Brain microvascular endothelial cell (primary cell): Measurements from ENCODE around the gene TET2.

Experiments
- DNase-seq: peaks from one replicate; pipeline ENCODE4 v3.0.0-alpha.2; 2020
- H3K27ac ChIP-seq: fragments of 250-450 bp; sonication (Bioruptor Pico); 2 replicates; pipeline ENCODE4 v1.5.1; 2020; ENCODE audit warnings: mild to moderate bottlenecking, moderate library complexity
- H3K27me3 ChIP-seq: fragments of 250-450 bp; sonication (Bioruptor Pico); replicated peaks from 2 replicates; pipeline ENCODE4 v1.5.1; 2020; ENCODE audit warnings: mild to moderate bottlenecking
- H3K36me3 ChIP-seq: fragments of 250-450 bp; sonication (Bioruptor Pico); replicated peaks from 2 replicates; pipeline ENCODE4 v1.5.1; 2020; ENCODE audit warnings: mild to moderate bottlenecking
- H3K4me3 ChIP-seq: 2 replicates; pipeline ENCODE4 v1.5.1; 2011; ENCODE audit warnings: low read depth, mild to moderate bottlenecking, control low read depth, low read length, moderate library complexity
- in situ Hi-C: cut with HindIII; loops from 2 replicates; pipeline ENCODE4 v1.10.0; 2017; ENCODE audit warnings: low sequenced_read_pairs, low pct_ligation_motif_present
- TF ChIP-seq, protein P1 (sequence below): IDR thresholded peaks from 2 replicates; pipeline ENCODE4 v1.5.1; 2011; ENCODE audit warnings: low read depth, mild to moderate bottlenecking, moderate library complexity, low read length, control low read depth, inconsistent platforms; ENCODE audit errors: missing control alignments

The TET2 gene

DNA sequence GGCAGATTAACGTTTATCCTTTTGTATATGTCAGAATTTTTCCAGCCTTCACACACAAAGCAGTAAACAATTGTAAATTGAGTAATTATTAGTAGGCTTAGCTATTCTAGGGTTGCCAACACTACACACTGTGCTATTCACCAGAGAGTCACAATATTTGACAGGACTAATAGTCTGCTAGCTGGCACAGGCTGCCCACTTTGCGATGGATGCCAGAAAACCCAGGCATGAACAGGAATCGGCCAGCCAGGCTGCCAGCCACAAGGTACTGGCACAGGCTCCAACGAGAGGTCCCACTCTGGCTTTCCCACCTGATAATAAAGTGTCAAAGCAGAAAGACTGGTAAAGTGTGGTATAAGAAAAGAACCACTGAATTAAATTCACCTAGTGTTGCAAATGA is 94.8 kb downstream of the TET2 start:
- Histone ChIP-seq H3K36me3 (peaks cover 3% of the 10 kb centered on the region), H3K27me3 (no peaks in the 10 kb centered on the region), H3K4me3 (no peak overlapping the region), H3K27ac (no peak overlapping the region)
- TF ChIP-seq, protein P1, sequence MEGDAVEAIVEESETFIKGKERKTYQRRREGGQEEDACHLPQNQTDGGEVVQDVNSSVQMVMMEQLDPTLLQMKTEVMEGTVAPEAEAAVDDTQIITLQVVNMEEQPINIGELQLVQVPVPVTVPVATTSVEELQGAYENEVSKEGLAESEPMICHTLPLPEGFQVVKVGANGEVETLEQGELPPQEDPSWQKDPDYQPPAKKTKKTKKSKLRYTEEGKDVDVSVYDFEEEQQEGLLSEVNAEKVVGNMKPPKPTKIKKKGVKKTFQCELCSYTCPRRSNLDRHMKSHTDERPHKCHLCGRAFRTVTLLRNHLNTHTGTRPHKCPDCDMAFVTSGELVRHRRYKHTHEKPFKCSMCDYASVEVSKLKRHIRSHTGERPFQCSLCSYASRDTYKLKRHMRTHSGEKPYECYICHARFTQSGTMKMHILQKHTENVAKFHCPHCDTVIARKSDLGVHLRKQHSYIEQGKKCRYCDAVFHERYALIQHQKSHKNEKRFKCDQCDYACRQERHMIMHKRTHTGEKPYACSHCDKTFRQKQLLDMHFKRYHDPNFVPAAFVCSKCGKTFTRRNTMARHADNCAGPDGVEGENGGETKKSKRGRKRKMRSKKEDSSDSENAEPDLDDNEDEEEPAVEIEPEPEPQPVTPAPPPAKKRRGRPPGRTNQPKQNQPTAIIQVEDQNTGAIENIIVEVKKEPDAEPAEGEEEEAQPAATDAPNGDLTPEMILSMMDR: no peak
- no peak for DNase-seq
- in situ Hi-C loops: no loop called here

GRCh38 chr4:105243446-105243845 is 96.8 kb downstream of the TET2 start:
- Histone ChIP-seq H3K27me3 (no peaks in the 10 kb centered on the region), H3K4me3 (no peak overlapping the region), H3K36me3 (no peaks in the 10 kb centered on the region), H3K27ac (no peak overlapping the region)
- in situ Hi-C loops: no loop called here
- no peak for DNase-seq
- TF ChIP-seq, protein P1: no peak

DNA sequence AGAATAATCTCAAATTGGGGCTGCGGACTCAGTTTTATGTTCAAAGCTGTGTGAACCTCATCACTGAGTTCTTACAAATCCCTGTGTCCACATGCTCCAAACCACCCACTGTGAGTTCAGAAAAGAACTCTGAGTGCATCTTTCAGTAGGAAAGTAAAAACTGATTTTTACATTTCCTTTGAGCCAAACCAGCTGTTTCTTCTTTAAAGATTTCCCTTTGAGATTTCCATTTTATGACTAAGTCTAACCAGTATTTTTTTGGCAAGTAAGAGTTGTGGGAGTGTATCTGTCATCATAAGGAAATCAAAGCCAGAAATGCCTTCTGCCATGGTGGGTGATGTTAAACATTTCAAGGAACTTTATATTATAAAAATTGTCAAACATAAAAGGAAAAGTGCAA is 100.0 kb downstream of the TET2 start:
- Histone ChIP-seq H3K27ac (no peak overlapping the region), H3K4me3 (no peak overlapping the region), H3K36me3 (no peaks in the 10 kb centered on the region), H3K27me3 (no peaks in the 10 kb centered on the region)
- no peak for DNase-seq
- TF ChIP-seq, protein P1: no peak
- in situ Hi-C loops: no loop called here

- no peaks in the 10 kb centered on the region for H3K27me3 ChIP-seq
- no peak overlapping the region for H3K4me3 ChIP-seq
- no peak for DNase-seq
- no peak overlapping the region for H3K27ac ChIP-seq
- H3K36me3 ChIP-seq: no peaks in the 10 kb centered on the region
- TF ChIP-seq, protein P1: no peak
- in situ Hi-C loops: no loop called here
Measured at GRCh38 chr4:105248613-105249012, 101.9 kb downstream of the TET2 start.

DNA sequence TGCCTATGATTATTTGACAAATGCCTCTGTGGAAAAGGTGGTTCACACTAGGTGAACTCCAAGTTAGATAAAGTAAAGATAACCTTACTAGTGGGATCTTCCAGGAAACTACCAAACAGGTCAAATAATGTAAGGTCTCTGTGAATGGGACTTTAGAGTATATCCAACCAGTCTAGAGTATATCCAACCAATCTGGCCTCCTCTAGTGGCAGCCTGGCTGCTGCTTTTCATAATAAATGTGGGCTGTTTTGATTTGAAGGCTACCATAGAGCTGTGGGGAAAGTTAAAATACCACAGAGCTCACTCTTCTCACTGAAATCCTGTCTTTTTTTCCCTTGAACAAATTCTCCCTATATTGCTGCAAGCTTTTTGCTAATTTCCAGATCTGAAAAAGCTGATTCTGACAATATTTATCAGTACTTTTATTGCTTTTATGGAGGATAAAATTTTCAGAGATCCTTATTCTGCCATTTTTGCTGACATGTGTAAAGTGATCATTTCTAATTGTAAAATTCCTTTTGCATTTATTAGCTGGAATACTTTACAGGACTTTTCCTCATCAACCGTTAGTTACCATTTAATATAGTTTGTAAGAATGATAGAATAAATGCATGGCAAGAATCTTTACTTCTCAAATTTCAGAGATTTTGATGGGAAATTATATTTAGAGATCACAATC is 111.3 kb downstream of the TET2 start:
- Histone ChIP-seq H3K4me3 (no peak overlapping the region), H3K36me3 (no peaks in the 10 kb centered on the region), H3K27me3 (no peaks in the 10 kb centered on the region), H3K27ac (no peak overlapping the region)
- no peak for DNase-seq
- TF ChIP-seq, protein P1: peak; percentile 47
- in situ Hi-C loops: no loop called here

DNA sequence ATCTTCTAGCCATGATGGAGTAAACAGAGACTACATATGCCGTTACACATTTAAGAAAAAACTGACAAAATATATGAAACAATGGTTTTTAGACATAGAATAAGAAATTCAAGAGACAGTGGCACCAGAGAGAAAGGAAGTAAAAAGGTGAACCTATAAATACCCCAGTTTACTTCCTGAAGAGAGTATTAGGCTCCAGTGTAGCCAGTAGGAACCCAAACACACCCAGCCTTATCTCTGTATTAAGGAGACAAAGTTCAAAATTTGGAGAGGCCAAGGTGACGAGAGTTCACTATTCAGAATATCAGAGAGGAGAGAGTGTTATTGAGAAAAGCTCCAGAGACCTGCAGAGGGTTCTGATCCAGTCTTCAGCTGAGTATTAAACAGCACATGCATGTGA is 119.0 kb downstream of the TET2 start:
- TF ChIP-seq, protein P1: no peak
- in situ Hi-C loops: no loop called here
- H3K36me3 ChIP-seq: peaks cover 10% of the 10 kb centered on the region
- H3K27ac ChIP-seq: no peak overlapping the region
- DNase-seq: no peak
- H3K4me3 ChIP-seq: no peak overlapping the region
- no peaks in the 10 kb centered on the region for H3K27me3 ChIP-seq
